K562 (cell line): ENCODE measurements around the gene QPCT. TPM values are rescaled to one million over a fixed set of nuclear protein-coding genes. Genes with fewer than 3 reads are reported as not detected.

Experiments used
- CHCHD3 ChIP-seq: fragments of 250-450 bp; sonication (Bioruptor Pico); IDR thresholded peaks from 2 replicates; pipeline ENCODE4 v2.1.2; 2022; ENCODE audit warnings: mild to moderate bottlenecking
- CXXC5 ChIP-seq: fragments of 250-450 bp; sonication (Bioruptor Pico); IDR thresholded peaks from 2 replicates; pipeline ENCODE4 v1.8.0; 2022; ENCODE audit warnings: inconsistent platforms, mild to moderate bottlenecking, moderate library complexity
- LCOR ChIP-seq: sonication (generic); formaldehyde crosslinking; IDR thresholded peaks from 2 replicates; pipeline ENCODE4 v1.8.0; 2022; ENCODE audit warnings: mild to moderate bottlenecking, missing genetic modification reagents
- MECOM ChIP-seq: fragments of 250-450 bp; sonication (Bioruptor Pico); IDR thresholded peaks from 2 replicates; pipeline ENCODE4 v1.8.0; 2022; ENCODE audit warnings: inconsistent platforms
- NFIC ChIP-seq: fragments of 450-650 bp; IDR thresholded peaks from 2 replicates; pipeline ENCODE4 v1.6.1; 2017; ENCODE audit warnings: mild to moderate bottlenecking, inconsistent platforms
- NR2C1 ChIP-seq, 2 experiments: fragments of 450-650 bp; IDR thresholded peaks; 2 replicates each; pipeline ENCODE4 v1.6.1; 2017; ENCODE audit warnings: mild to moderate bottlenecking in 2 of 2, antibody characterized with exemption in 1 of 2, inconsistent platforms in 1 of 2, missing compliant biosample characterization in 1 of 2, missing genetic modification characterization in 1 of 2
- PTTG1 ChIP-seq: fragments of 450-650 bp; IDR thresholded peaks from 2 replicates; pipeline ENCODE4 v1.6.1; 2016; ENCODE audit warnings: low read depth, mild to moderate bottlenecking, missing genetic modification characterization, missing compliant biosample characterization
- SIN3B ChIP-seq: fragments of 450-650 bp; IDR thresholded peaks from 2 replicates; pipeline ENCODE4 v1.6.1; 2017; ENCODE audit warnings: low read depth, mild to moderate bottlenecking, moderate library complexity
- SRSF3 ChIP-seq: fragments of 200-400 bp; formaldehyde crosslinking; IDR thresholded peaks from 2 replicates; pipeline ENCODE4 v1.6.1; 2016; ENCODE audit warnings: mild to moderate bottlenecking, low read length, moderate library complexity; ENCODE audit not compliant: insufficient read depth
- ZBTB17 ChIP-seq: fragments of 450-650 bp; formaldehyde crosslinking; IDR thresholded peaks from 2 replicates; pipeline ENCODE4 v1.4.0; 2020; ENCODE audit warnings: mild to moderate bottlenecking
- ZNF197 ChIP-seq: fragments of 200-800 bp; sonication (Bioruptor generic); IDR thresholded peaks from 2 replicates; pipeline ENCODE4 v1.6.1; 2016; ENCODE audit warnings: low read depth, missing genetic modification characterization, missing compliant biosample characterization
- polyA plus RNA-seq, 8 experiments: library from polyadenylated mRNA; depleted of rRNA in 4 of 8; stranded (reverse) in 5 of 8; unstranded in 3 of 8; fragments of >200 nt; fragmentation: Nextera tagmentation in 2 of 8; fragmentation: Illumina TruSeq in 1 of 8; extraction: Ambion mirVana in 2 of 8; extraction: Trizol in 1 of 8; gene quantifications; 2 replicates each; pipeline versions ENCODE4 v1.2.1 to v1.2.3, GENCODE V29; 2011 to 2014; ENCODE audit warnings: inconsistent platforms in 1 of 8, missing spikeins in 1 of 8
- total RNA-seq, 7 experiments: library from RNA; depleted of rRNA in 6 of 7; stranded (reverse); fragments of >200 nt in 6 of 7; fragmentation: Illumina TruSeq in 2 of 7; extraction: Trizol in 2 of 7; gene quantifications; 2 replicates each; pipeline versions ENCODE4 v1.2.1 to v1.2.3, GENCODE V29; 2011 to 2021; ENCODE audit warnings: low replicate concordance in 1 of 7
- TF ChIP-seq, protein P1 (sequence below): fragments of 450-650 bp; IDR thresholded peaks from 2 replicates; pipeline ENCODE4 v1.6.1; 2016; ENCODE audit warnings: missing biosample characterization, missing genetic modification characterization
- TF ChIP-seq, protein P2 (sequence below): fragments of 250-450 bp; sonication (Bioruptor Pico); IDR thresholded peaks from 2 replicates; pipeline ENCODE4 v1.5.0; 2021; ENCODE audit warnings: mild to moderate bottlenecking, moderate library complexity
- TF ChIP-seq, protein P3 (sequence below): sonication (generic); formaldehyde crosslinking; IDR thresholded peaks from 2 replicates; pipeline ENCODE4 v1.8.1; 2022; ENCODE audit warnings: missing genetic modification reagents
- TF ChIP-seq, protein P4 (sequence below), 3 experiments: fragments of 200-800 bp in 1 of 3; sonication (Bioruptor generic) in 1 of 3; sonication (generic) in 1 of 3; formaldehyde crosslinking in 1 of 3; IDR thresholded peaks; 2 replicates each; pipeline versions ENCODE4 v1.6.1 to v1.8.0; 2016 to 2022; ENCODE audit warnings: mild to moderate bottlenecking in 2 of 3, missing compliant biosample characterization in 2 of 3, missing genetic modification characterization in 2 of 3, missing genetic modification reagents in 1 of 3
- TF ChIP-seq, protein P5 (sequence below): fragments of 450-650 bp; formaldehyde crosslinking; IDR thresholded peaks from 2 replicates; pipeline ENCODE4 v1.4.0; 2020; ENCODE audit warnings: mild to moderate bottlenecking, mixed read lengths
- TF ChIP-seq, protein P6 (sequence below): sonication (generic); IDR thresholded peaks from 2 replicates; pipeline ENCODE4 v1.6.1; 2016

Gene QPCT
- total and polyA plus RNA-seq, 9 of the 15 experiments (the other 6 are each of a cell fraction or from before 2014, with no cell fraction given), result 0.07 TPM; not detected in 8

DNA sequence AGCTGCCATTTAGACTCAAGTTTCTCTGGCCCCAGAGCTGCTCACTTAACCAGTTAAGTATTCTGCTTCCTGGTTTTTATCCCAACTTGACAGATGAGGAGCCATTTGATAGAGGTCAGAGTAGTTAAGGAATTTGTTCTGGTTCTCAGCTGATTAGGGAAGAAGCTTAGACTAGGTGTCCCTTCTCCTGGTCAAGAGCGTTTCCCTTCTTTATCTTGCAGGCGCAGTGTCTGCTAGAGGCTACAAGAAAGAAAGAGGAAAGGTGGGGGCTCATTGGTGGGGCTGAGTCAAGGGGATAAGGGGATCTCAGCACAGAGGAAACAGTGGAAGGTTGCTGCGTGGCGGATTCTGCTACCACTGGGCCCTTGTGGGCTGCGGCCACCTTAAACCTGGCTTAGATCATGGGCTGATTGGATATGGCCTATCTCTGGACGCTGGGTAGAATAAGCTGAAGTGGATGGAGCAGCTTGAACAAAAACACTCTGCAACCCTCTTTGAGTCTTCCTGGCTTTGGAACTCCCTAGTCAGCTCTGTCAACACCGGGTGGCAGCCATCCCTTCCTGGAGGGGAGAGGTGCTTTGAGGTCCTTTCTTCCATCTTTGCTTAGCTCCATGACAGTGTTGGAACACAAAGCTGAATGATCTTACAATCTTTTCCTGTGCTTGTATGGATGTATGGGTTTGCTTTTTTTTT, 70.8 kb downstream of the QPCT start (continued):
- TF ChIP-seq SIN3B, result no peak
- no peak for TF ChIP-seq SRSF3
- TF ChIP-seq, protein P1, sequence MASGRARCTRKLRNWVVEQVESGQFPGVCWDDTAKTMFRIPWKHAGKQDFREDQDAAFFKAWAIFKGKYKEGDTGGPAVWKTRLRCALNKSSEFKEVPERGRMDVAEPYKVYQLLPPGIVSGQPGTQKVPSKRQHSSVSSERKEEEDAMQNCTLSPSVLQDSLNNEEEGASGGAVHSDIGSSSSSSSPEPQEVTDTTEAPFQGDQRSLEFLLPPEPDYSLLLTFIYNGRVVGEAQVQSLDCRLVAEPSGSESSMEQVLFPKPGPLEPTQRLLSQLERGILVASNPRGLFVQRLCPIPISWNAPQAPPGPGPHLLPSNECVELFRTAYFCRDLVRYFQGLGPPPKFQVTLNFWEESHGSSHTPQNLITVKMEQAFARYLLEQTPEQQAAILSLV (tag), result no peak
- TF ChIP-seq, protein P2, sequence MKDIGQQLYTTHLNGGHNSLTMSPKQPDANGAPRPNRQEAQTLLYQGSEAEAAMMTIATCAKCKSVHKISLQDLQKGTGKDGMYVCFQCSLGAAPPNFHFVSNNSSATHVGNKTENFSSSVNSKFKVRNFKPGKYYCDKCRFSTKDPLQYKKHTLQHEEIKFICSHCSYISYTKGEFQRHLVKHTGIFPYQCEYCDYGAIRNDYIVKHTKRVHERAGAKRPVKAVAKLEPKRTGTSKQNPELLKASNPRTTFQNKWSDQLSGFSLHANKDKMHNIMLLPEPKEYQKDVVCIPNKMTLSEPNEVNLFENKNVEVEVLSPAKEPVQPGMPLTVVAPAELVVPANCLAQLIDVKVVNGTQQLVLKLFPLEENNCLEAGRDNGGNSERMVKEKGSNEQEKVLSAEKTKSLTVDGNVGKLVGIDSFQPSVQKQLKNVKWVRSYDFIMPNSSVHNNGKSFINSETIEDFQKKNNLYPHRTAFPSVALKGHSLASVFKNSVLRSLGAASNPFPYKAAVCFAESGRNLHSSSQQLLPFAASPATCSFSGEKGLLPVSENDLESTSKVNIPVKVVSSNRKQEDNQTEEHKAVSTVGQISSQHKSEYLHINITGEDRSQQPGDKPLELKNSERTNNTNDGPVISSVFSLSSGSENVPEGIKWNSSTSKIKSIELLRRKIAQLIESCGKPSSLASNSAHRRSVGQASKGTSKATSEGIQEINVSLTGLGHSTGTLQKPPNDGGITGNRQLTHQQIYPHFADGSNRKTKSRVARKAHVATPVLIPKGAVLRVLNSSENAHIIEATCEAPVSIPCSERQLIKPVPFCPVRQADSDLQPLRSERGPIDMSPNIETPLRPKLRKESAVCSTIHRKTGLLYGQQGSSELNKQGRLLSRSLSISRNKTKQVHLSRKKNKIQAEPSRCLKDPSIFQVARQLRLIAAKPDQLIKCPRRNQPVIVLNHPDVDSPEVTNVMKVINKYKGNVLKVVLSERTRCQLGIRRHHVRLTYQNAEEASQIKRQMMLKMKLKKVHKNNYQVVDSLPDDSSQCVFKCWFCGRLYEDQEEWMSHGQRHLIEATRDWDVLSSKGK (CRISPR knock-in tag), result no peak
- TF ChIP-seq, protein P3, sequence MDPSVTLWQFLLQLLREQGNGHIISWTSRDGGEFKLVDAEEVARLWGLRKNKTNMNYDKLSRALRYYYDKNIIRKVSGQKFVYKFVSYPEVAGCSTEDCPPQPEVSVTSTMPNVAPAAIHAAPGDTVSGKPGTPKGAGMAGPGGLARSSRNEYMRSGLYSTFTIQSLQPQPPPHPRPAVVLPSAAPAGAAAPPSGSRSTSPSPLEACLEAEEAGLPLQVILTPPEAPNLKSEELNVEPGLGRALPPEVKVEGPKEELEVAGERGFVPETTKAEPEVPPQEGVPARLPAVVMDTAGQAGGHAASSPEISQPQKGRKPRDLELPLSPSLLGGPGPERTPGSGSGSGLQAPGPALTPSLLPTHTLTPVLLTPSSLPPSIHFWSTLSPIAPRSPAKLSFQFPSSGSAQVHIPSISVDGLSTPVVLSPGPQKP (CRISPR knock-in tag), result no peak
- TF ChIP-seq NR2C1 (IDR thresholded peaks at IDR 0.05), result no peak
- peak; percentile 30; the same call in 1 of the 2 replicates for TF ChIP-seq NR2C1 (tag; IDR thresholded peaks at IDR 0.05)
- TF ChIP-seq PTTG1 (tag), result no peak
- no peak for TF ChIP-seq CHCHD3 (CRISPR knock-in tag)
- TF ChIP-seq MECOM (CRISPR knock-in tag), result 0 out of 2 replicates have a peak, but pooled peaks have one; percentile 40
- TF ChIP-seq LCOR, result no peak
- TF ChIP-seq, protein P4, sequence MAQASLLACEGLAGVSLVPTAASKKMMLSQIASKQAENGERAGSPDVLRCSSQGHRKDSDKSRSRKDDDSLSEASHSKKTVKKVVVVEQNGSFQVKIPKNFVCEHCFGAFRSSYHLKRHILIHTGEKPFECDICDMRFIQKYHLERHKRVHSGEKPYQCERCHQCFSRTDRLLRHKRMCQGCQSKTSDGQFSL (CRISPR knock-in tag; IDR thresholded peaks at IDR 0.05), result no peak
- TF ChIP-seq, protein P4 (tag; IDR thresholded peaks at IDR 0.05), result no peak
- TF ChIP-seq NFIC, result peak; percentile 41; the same call in 1 of the 2 replicates
- TF ChIP-seq ZNF197 (CRISPR knock-in tag), result no peak
- TF ChIP-seq, protein P5, sequence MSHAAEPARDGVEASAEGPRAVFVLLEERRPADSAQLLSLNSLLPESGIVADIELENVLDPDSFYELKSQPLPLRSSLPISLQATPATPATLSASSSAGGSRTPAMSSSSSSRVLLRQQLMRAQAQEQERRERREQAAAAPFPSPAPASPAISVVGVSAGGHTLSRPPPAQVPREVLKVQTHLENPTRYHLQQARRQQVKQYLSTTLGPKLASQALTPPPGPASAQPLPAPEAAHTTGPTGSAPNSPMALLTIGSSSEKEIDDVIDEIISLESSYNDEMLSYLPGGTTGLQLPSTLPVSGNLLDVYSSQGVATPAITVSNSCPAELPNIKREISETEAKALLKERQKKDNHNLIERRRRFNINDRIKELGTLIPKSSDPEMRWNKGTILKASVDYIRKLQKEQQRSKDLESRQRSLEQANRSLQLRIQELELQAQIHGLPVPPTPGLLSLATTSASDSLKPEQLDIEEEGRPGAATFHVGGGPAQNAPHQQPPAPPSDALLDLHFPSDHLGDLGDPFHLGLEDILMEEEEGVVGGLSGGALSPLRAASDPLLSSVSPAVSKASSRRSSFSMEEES, result no peak
- TF ChIP-seq, protein P6, sequence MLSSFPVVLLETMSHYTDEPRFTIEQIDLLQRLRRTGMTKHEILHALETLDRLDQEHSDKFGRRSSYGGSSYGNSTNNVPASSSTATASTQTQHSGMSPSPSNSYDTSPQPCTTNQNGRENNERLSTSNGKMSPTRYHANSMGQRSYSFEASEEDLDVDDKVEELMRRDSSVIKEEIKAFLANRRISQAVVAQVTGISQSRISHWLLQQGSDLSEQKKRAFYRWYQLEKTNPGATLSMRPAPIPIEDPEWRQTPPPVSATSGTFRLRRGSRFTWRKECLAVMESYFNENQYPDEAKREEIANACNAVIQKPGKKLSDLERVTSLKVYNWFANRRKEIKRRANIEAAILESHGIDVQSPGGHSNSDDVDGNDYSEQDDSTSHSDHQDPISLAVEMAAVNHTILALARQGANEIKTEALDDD, result peak; percentile 96
- no peak for TF ChIP-seq ZBTB17
- TF ChIP-seq CXXC5 (CRISPR knock-in tag), result peak; percentile 43; the same call in 1 of the 2 replicates
